GM19351 (cell line): ENCODE measurements around the gene TBC1D22B.
"Not testable (repeated sequence)": the region's sequence is repeated elsewhere in the genome, so short reads cannot be mapped to it uniquely, and the experiment has no call there.

Source experiments
- ATAC-seq: cut with Tn5 transposase; IDR thresholded peaks from one replicate; pipeline ENCODE4 v1.9.1; 2021; ENCODE audit warnings: mild to moderate bottlenecking, moderate library complexity; ENCODE audit not compliant: unreplicated experiment

Gene TBC1D22B

DNA sequence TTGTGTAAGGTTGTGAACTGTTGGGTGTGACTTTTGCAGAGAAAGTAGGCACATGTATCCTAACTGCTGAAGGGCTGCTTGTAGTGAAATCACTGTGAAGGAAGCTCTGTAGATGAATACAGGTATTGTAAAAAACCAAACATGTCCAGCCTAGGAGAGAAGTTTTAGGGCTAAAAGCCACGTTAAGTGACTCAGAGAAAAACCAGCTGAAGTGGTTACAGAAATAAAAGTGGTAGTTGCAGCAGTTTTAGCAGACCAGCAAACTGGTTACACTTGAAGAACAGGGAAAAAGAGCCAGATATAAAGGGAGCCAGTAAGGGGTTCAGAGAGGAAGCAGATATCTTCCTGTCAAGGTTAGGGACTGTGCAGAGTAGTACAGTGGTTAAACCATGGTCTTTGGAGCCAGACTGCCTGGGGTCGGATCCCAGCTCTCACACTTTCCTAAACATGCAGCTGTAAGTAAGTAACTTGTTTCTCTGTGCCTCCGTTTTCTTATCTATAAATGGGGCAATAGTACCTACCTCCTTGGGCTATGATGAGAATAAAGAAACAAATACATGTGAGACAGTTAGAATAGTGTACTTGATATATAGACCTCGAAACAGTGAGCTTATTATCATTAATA is 62.4 kb downstream of the TBC1D22B start:
- ATAC-seq = no peak

DNA sequence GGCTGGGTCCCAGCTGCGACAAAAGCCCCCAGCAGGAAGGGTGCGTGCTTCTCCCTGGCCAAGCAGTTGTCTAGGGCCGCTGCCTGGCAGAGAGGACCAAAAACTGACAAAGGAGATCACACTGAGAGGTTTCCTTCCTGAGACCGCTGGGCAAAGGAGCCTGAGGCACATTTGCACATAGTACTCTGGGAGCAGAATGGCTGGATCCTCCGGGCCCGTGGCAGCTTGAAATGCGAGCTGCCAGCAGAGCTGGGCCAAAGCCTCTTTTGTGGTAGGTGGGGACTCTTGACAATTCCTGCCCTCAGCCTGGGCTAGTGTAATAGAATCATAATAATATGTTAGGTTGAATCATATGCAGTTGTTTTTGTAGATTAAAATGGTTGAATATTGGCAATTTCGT is 63.1 kb downstream of the TBC1D22B start:
- no peak for ATAC-seq

DNA sequence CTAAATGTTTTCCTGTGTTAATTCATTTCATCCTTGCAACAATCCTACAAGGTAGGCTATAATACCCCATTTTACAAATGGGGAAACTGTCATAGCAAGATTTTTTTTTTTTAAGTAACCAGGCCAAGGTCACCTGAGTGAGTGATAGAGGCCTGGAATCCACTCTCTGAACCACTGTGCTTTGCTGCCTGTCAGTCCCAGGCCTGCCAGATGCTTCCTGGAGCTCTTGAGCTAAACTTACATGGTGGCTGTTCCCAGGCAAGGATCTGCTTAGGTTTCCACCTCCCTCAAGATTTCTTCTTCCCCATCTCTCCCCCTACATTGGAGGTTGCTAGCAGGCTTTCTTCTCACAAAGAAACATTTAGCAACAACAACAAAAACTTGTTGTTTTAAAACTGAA is 63.5 kb downstream of the TBC1D22B start:
- ATAC-seq = no peak

- no peak for ATAC-seq
These were observed 64.2 kb downstream of the TBC1D22B start for GRCh38 chr6:37321516-37322415.

DNA sequence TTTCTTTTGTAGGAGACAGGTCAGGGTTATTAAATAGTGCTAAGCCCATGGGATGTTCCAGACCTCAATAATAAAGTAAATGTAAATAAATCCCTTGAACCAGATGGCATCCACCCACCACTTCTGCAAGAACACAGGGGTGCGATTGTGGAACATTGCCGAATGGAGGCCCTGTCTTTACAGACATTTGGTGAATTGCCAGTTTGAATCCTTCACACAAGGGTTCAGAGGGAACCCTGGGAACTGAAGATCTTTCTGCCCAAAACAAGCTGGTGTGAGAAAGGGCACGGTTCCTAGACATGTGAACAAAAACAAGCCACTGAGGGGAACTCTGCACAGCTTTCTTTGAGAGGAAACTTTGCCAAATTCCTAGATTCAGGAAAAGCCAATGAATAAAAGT is 66.0 kb downstream of the TBC1D22B start:
- no peak for ATAC-seq

DNA sequence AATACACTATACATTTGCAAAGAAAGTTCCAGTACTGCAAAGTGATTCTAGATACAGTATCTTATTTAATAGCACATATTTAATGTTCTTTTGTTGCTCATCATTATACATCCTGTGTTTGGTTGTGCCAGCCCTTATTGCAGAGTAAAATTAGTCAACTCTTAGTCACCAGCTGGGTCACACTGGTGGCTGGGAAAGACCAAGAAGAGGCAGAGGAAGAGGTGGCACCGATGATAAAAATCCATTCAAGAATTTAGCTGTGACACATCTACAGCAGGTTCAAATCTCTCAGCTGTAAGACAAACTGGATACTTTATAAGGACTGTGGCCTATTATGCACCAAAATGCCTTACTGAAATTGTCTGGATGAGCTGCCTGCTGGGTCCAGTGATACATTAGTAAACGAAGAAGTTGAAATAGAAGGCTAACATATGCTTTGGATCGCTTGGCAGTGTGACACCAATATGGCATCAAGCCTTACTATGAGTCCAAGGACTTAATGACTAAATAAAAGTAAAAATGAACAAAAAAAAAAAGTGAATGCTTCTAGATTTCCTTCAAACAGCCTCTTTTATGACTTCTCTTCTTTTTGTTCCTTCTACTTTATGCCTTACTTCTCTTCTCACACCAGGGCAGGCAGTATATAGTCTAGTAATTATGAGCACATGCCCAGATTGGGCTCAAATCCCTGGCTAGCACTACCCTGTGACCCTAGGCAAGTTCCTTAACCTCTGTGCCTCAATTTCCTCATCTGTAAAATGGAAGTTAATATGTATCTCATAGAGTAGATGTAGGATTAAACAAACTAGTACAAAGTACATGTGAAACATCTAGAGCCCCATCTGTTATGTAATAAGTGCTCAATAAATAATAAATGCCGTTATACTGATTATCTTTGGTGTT is 66.8 kb downstream of the TBC1D22B start:
- ATAC-seq = no peak

DNA sequence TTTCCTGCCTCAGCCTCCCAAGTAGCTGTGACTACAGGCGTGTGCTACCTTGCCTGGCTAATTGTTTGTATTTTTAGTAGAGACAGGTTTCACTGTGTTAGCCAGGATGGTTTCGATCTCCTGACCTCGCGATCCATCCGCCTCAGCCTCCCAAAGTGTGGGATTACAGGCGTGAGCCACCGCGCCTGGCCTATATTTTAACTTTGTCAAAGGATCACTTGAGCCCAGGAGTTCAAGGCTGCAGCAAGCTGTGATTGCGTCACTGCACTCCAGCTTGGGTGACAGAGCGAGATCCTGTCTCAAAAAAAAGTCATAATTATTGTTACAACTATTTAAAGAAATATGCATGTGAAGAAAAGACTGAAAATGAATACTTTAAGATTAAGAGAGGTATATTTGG is 72.8 kb downstream of the TBC1D22B start:
- ATAC-seq = not testable (repeated sequence)

DNA sequence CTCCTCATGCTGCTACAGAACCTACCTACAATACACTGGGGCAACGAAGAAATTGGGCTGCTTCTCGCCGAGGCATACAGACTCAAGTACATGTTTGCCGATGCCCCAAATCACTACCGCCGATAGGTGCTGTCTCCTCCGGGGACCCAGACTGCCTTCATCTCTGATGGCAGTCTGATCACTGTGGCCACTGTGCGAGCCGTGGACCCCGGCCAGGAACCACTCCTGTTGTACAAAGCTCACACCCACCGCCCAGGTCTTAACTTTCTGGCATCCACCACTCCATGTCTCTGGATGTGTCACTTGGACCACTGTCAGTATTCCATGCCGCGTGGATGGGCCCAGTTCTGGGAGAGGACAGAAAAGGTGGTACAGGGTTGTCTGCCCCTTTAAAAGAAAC is 73.5 kb downstream of the TBC1D22B start:
- ATAC-seq = no peak

GRCh38 chr6:37332894-37333293 is 75.3 kb downstream of the TBC1D22B start:
- no peak for ATAC-seq

DNA sequence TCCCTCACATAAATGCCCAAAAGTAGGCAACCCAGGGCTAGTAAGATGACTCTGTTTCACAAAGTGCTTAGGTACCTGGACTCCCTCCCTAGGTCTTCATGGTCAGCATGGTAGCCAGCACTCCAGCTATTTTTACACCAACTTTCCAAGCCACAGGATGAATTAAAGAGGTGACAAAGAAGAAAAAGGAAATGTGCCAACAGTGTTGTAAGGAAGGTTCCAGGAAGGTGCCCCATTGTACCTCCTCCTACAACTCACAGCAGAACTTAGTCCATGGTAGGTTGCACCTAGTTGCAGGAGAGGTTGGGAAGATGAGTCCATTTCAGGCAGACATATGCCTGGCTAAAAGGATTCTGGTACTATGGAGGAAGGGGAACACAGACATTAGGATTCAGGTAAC is 76.5 kb downstream of the TBC1D22B start:
- no peak for ATAC-seq

DNA sequence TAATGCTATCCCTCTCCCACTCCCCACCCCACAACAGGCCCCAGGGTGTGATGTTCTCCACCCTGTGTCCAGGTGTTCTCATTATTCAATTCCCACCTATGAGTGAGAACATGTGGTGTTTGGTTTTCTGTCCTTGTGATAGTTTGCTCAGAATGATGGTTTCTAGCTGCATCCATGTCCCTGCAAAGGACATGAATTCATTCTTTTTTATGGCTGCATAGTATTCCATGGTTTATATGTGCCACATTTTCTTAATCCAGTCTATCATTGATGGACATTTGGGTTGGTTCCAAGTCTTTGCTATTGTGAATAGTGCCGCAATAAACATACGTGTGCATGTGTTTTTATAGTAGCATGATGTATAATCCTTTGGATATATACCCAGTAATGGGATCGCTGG is 80.7 kb downstream of the TBC1D22B start:
- not testable (repeated sequence) for ATAC-seq

DNA sequence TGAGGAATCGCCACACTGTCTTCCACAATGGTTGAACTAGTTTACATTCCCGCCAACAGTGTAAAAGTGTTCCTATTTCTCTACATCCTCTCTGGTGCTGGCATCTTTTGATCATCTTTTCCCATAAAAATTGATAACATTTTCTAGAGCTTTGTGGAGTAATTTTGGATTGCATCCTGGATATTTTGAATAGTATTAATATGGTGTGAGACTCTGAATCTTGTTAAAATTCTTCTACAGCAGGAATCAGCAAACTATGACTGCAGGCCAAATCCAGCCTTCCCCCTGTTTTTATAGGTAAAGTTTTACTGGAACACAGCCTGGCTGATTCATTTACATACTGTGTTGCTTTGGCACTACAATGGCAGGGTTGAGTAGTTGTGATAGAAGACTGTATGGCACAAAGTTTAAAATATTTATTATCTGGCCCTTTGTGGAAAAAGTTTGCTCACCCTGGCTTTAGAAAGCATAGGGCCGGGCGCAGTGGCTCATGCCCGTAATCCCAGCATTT is 81.2 kb downstream of the TBC1D22B start:
- ATAC-seq = no peak

GRCh38 chr6:37339741-37340638 is 82.4 kb downstream of the TBC1D22B start:
- ATAC-seq = no peak

DNA sequence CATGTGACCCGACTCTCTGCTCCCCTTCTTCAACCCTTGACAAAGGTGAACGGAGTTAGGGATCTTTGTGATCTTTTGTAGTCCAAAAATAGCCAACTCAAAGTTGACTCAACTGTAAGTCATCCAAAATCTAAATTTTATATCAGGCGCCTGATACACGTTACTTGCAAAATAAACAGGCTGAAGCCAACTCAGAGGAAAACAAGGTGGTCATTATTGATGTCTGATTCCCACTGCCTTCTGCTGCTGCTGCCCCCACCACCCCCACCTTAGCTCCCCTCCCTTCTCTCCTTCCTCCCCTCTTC is 83.0 kb downstream of the TBC1D22B start:
- no peak for ATAC-seq

GRCh38 chr6:37343248-37343647 is 85.7 kb downstream of the TBC1D22B start:
- no peak for ATAC-seq

DNA sequence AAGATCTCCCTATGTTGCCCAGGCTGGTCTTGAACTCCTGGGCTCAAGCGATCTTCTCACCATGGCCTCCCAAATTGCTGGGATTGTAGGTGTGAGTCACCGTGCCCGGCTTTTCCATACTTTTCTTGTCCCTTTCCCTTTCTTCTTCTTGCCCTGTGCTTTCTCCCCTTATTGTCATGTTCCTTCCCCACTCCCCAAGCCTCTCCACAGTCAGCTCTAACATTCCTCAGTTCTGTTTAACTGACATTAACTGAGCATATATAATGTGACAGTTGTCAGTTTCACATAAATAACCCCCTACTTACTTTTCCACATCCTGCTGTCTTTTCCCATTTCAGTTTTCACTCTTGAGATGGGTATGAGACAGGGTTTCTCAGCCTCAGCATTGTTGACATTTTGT is 86.7 kb downstream of the TBC1D22B start:
- ATAC-seq = no peak

GRCh38 chr6:37345804-37346203 is 88.2 kb downstream of the TBC1D22B start:
- ATAC-seq = not testable (repeated sequence)

DNA sequence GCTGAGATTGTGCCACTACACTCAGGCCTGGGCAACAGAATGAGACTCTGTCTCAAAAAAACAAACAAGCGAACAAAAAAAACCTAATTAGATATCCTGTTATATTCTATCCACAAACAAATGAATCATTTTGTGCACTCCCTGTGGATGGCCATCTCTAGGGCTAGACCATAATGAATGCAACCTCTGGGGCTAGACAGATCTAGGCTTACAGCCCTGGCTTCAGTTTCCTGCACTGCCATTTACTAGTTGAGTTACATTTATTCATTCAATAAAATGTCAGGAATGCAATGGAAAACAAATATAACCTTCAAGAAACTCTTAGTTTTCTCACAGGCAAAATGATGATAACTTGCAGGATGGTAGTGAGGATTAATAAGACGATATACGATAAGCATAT is 89.6 kb downstream of the TBC1D22B start:
- no peak for ATAC-seq

- no peak for ATAC-seq
These were observed 90.1 kb downstream of the TBC1D22B start for GRCh38 chr6:37347670-37348111.

DNA sequence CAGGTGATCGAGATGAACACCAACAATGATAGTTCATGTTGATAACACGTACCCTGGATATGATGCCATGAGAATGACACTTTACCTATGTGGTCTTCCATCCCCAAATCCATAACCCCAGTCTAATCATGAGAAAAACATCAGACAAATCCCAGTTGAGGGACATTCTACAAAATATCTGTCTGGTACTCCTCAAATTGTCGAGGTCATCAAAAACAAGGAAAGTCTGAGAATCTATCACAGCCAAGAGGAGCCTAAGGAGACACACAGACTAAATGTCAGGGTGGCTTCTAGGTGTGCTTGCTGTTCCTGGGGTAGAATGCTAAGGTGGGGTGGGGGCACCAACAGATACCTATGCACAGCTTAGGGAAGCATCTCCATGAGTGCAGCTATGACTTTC is 93.5 kb downstream of the TBC1D22B start:
- ATAC-seq = no peak
